Measurements from ENCODE around the gene RET.

GRCh38 chr10:43135064-43135463, 58.2 kb downstream of the RET start:
- TF ChIP-seq CTCF (IDR thresholded peaks at IDR 0.05) (no peak), POLR2AphosphoS5 (IDR thresholded peaks at IDR 0.05) (no peak)
